ENCODE measurements around the gene KIFC1.
"Not testable (repeated sequence)": the region's sequence is repeated elsewhere in the genome, so short reads cannot be mapped to it uniquely, and the experiment has no call there.

Gene KIFC1

GRCh38 chr6:33391278-33391921 is at the start of gene KIFC1:
KIFC1 (plus strand) TSS chr6:33391823; CDS start chr6:33391986, 163 bp downstream.
- peak; percentile 100 for DNase-seq (ENCODE audit: low read depth, low spot score)

DNA sequence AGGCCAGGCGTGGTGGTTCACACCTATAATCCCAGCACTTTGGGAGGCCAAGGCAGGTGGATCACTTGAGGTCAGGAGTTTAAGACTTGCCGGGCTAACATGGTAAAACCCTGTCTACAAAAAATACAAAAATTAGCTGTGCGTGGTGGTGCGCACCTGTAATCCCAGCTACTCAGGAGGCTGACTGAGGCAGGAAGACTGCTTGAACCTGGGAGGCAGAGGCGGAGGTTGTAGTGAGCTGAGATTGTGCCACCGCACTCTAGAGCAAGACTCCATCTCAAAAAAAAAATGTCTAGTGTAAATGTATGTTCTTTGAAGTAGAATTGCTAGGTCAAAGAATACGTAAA is 48.0 kb upstream of the KIFC1 start:
- DNase-seq (ENCODE audit: low read depth, low spot score), result not testable (repeated sequence)

GRCh38 chr6:33343953-33344611 is 47.5 kb upstream of the KIFC1 start:
- no peak for DNase-seq (ENCODE audit: low read depth, low spot score)

DNA sequence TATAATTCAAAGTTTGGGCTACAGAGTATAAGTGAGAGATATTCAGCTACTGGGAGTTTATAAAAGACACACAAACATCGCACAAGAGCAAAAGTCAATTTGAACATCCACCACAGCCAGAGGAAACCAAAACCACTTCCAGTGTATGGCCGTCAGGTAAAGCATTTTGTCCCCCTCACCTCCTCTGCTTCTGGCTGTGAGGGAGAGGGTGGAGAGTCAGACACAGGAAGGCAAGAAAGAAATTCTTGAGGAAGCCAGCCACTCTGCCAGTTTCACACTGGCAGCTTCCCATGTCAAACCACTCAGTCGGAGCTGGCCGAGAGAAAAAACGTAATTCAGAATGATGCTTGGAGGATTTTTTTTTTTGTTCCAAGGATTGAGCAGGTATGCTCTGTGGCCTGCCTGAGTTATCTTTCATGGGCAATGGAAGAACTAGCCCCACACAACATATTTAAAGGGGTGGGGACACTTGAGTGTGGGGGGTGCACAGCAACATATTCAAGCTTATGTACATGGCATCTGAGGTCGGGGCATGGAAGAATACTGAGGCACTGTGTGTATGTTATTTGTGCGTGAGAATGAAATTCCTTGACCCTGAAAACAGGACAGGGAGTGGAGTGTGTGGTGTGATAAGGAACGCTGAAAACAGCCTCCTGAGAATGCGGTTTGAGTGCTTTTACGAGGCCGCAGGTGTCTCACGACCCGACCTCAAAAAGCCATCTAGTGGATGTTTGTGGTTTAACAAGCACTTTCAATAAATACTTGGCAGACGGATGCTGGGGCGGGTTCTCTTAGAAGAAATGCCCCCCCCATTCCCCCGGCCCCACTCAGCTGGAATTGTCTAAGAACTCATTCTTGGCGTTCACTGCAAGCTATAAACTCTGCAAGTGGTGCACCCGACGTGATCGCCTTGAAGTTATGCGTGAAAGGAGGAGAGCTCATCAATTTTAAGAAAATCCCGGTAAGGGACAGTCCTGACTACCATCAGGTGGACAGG is 46.6 kb upstream of the KIFC1 start:
- DNase-seq (ENCODE audit: low read depth, low spot score), result no peak

GRCh38 chr6:33346972-33347371 is 44.7 kb upstream of the KIFC1 start:
- DNase-seq (ENCODE audit: low read depth, low spot score), result not testable (repeated sequence)

DNA sequence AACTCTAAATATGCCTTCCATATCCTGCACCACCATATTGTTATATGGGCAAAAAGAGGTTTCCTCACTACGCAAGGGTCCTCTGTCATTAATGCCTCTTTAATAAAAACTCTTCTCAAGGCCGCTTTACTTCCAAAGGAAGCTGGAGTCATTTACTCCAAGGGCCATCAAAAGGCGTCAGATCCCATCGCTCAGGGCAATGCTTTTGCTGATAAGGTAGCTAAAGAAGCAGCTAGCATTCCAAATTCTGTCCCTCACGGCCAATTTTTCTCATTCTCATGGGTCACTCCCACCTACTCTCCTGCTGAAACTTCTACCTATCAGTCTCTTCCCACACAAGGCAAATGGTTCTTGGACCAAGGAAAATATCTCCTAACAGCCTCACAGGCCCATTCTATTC is 43.8 kb upstream of the KIFC1 start:
- DNase-seq (ENCODE audit: low read depth, low spot score), result no peak

DNA sequence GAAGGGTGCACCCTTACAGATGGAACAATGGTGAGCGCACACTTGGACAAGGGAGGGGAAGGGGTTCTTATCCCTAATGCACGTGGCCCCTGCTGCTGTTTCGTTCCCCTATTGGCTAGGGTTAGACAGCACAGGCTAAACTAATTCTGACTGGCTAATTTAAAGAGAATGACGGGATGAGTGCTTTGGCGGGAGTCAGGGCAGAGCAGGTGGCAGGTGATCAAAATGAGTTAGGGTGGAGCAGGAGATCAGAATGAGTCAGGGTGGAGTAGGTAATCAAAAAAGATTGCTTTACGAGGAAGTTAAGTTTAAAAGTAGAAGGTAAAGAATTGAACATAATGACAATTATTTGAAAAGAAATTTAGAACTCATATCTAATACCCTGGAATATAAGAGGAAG is 35.8 kb upstream of the KIFC1 start:
- not testable (repeated sequence) for DNase-seq (ENCODE audit: low read depth, low spot score)

DNA sequence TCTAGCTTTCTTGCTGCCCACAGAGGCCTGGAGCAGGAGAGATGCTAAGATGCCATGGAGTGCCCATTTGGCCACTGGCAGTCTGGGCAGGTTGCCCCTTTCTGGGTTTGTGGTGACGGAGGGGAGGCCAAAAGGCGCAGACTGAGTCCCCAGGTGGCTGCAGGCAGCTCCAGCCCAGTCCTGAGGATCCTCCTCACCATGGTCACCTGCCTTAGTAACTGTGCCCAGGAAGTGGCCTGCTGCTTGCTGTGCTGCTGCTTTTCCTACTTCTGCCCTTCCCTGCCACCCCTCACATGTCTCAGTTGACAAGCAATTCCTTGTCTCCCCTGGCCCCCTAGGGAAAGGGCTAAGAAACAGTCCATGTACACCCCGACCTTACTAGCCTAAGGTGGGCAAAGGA is 35.3 kb upstream of the KIFC1 start:
- no peak for DNase-seq (ENCODE audit: low read depth, low spot score)

GRCh38 chr6:33357160-33357871 is 34.3 kb upstream of the KIFC1 start:
- DNase-seq (ENCODE audit: low read depth, low spot score), result not testable (repeated sequence)

DNA sequence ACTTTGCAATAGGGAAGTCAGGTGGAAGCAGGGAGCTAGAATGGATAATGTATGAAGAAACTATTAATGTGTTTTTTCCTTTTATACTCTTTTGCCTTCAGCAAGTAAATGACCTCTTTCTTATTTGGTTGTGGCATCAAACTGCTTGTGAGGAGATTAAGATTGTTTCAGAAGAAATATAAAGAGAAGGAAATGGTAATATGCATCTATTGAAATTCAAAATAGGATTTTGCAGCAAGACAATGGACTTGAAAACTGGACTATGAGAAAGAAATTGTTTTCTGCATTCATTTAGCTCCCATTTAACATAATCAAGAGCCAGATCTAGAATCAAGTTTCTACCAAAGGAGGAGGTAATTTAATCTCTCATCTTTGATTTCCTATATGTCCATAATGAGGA is 32.3 kb upstream of the KIFC1 start:
- DNase-seq (ENCODE audit: low read depth, low spot score), result no peak

DNA sequence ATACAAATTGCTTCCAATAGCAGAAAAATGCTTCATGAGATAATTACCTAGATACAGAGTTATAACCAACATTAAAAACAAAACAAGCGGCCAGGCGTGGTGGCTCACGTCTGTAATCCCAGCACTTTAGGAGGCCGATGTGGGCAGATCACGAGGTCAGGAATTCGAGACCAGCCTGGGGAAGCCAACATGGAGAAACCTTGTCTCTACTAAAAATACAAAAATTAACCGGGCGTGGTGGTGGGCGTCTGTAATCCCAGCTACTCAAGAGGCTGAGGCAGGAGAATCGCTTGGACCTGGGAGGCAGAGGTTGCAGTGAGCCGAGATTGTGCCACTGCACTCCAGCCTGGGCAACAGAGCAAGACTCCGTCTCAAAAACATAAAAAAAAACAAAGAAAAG is 28.1 kb upstream of the KIFC1 start:
- DNase-seq (ENCODE audit: low read depth, low spot score), result not testable (repeated sequence)

- not testable (repeated sequence) for DNase-seq (ENCODE audit: low read depth, low spot score)
Measured at GRCh38 chr6:33364475-33365205, 27.0 kb upstream of the KIFC1 start.

DNA sequence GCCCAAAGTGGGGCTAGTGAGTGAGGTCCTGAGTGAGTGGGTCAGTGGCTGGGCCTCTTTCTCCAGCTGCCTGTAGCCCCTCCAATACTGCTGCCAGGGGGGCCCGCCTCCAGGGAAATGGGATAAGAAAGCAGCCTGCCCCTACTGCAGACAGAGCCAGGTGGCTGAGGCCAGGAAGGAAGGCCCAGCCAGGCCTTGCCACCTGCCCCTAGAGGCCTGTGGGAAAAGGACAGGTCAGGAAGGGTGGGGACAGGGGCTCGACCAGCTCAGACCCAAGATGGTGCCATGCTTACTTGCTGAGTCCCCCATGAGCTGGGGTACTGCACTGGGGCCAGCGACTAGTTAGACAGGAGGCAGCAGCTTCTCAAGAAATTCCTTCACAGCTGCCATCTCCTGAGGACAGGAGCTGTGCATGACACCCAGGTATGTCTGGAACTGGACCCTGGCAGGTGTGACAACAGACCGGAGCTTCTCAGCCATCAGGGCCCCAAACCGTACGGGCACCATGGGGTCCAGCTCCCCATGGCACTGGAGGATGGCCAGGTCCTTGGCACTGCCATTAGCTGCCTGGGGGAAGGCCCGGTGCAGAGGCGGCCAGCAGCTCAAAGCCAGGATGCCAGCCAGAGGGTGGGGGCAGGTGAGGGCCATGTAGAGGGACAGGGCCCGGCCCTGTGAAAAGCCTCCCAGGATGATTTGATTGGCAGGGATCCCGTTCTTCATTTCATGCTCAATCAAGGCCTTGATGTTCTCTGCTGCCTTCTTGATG is 26.2 kb upstream of the KIFC1 start:
- DNase-seq (ENCODE audit: low read depth, low spot score), result not testable (repeated sequence)

GRCh38 chr6:33367009-33367714 is 24.5 kb upstream of the KIFC1 start:
- DNase-seq (ENCODE audit: low read depth, low spot score), result no peak

DNA sequence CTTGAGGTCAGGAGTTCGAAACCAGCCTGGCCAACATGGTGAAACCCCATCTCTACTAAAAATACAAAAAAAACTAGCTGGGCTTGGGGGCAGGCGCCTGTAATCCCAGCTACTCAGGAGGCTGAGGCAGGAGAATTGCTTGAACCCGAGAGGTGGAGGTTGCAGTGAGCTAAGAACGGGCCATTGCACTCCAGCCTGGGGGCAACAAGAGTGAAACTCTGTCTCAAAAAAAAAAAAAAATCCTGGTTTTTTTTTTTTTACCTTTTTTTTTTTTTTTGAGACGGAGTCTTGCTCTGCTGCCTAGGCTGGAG is 24.0 kb upstream of the KIFC1 start:
- DNase-seq (ENCODE audit: low read depth, low spot score), result not testable (repeated sequence)

DNA sequence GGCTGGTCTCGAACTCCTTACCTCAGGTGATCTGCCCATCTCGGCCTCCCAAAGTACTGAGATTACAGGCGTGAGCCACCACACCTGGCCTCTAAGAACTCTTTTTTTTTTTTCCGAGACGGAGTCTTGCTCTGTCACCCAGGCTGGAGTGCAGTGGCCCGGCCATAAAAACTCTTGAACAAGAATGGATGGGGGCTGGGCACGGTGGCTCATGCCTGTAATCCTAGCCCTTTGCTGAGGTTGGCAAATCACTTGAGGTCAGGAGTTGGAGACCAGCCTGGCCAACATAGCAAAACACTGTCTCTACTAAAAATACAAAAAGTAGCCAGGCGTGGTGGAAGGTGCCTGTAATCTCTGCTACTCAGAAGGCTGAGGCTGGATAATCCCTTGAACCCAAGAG is 19.7 kb upstream of the KIFC1 start:
- not testable (repeated sequence) for DNase-seq (ENCODE audit: low read depth, low spot score)

DNA sequence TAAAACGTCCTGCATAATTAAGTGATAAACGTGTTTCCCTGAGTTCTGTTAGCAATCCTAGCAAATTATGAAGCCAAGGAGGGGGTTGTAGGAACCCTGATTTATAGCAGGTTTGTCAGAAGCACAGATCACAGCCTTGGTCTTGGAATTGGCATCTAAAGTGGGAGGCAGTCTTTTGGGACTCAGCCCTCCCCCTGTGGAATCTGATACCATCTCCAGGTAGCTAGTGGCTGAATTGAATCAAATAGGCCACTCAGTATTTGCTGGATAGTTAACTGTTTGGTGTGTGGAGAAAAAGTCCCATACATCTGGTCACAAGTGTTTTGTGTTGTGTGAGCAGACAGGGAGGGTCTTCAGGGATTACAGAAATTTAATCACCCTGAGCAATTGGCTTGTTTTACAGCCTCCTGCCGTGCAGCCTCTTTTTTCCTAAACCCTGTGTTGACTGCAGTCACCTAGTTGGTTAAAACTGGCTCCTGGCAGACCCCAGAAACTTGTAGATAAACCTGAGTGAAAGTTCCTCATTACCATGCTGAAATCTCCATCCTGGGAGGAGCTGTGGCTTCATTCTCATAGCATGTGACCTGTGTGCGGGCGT is 19.0 kb upstream of the KIFC1 start:
- DNase-seq (ENCODE audit: low read depth, low spot score), result no peak

DNA sequence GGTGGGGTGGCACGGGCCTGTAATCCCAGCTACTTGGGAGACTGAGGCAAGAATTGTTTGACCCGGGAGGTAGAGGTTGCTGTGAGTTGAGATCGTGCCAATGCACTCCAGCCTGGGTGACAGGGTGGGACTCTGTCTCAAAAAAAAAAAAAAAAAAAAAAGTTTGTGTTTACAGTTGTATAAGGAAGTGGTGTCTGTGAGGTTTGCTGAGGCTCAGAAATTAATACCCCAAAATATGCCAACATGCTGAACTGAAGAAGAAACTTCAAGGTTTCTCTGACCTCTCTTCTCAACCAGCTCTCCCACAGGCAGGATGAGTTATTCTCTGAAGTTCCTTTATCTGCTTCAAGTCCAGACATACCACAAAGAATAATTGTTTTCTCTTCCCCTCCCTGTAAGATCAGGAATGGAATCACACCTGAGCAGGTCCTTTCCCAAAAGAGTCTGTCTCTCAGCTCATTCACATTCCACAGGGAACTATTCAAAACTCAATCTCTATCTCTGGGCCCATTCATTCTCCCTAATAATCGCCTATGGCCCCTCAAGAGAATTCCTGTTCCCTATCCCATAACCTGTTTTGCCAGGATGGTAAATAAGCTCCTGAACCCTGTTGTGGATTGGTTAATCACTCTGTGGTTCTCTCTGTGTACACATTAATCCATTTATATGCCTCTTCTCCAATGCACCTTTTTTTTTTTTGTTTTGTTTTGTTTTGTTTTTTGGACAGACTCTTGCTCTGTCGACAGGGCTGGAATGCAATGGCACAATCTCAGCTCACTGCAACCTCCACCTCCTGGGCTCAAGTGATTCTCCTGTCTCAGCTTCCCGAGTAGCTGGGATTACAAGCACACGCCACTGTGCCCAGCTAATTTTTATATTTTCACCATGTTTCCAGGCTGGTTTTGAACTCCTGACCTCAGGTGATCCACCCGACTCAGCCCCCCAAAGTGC is 17.4 kb upstream of the KIFC1 start:
- no peak for DNase-seq (ENCODE audit: low read depth, low spot score)
